SU-DHL-6 (cell line): ENCODE results near the gene PRDM10.

ENCODE experiments used
- CTCF ChIP-seq: fragments of 200-600 bp; sonication (generic); IDR thresholded peaks from one replicate; pipeline ENCODE4 v1.5.1; 2017; ENCODE audit warnings: antibody characterized with exemption, mild to moderate bottlenecking, low read length, moderate library complexity; ENCODE audit not compliant: insufficient read depth, poor library complexity, severe bottlenecking
- EZH2phosphoT487 ChIP-seq: fragments of 200-600 bp; sonication (generic), shearing (Covaris generic); conservative IDR thresholded peaks from 2 replicates; pipeline ENCODE4 v1.6.1; 2018; ENCODE audit warnings: mild to moderate bottlenecking, antibody characterized with exemption, low read length, moderate library complexity, mixed read lengths

GRCh38 chr11:129948926-129949466 is 53.6 kb downstream of the PRDM10 start:
- TF ChIP-seq CTCF = no peak
- TF ChIP-seq EZH2phosphoT487 = no peak
